B cell (primary cell): Measurements from ENCODE around the gene ARMC10. TPM values are rescaled to one million over a fixed set of nuclear protein-coding genes. Genes with fewer than 3 reads are reported as not detected.
"Not testable (repeated sequence)": the region's sequence is repeated elsewhere in the genome, so short reads cannot be mapped to it uniquely, and the experiment has no call there.

ENCODE experiments used
- ATAC-seq: fragments of 200-7000 bp; cut with Tn5 transposase; one replicate; pipeline ENCODE4 v1.10.0; 2021; ENCODE audit warnings: low read depth, mild to moderate bottlenecking, moderate number of reproducible peaks, moderate library complexity
- CTCF ChIA-PET: fragments of 350-600 bp; sonication (Branson Sonifier 250); formaldehyde crosslinking; loops from one replicate; lab custom pipeline; 2021; ENCODE audit warnings: antibody characterized with exemption, inconsistent platforms; lab: Charles Lee
- POLR2A ChIA-PET: fragments of 350-600 bp; sonication (Branson Sonifier 250); formaldehyde crosslinking; loops from one replicate; lab custom pipeline; 2021; ENCODE audit warnings: antibody characterized with exemption; lab: Charles Lee
- DNase-seq: peaks from one replicate; pipeline ENCODE4 v3.0.0; 2013
- H2AFZ ChIP-seq: 2 replicates; pipeline ENCODE4 v1.6.1; 2012; ENCODE audit warnings: mild to moderate bottlenecking, low read depth, low read length; ENCODE audit not compliant: insufficient read depth, poor library complexity, severe bottlenecking
- H3K27ac ChIP-seq, 2 donors: 1 replicate in 1 of 2; 2 replicates in 1 of 2; pipeline ENCODE4 v1.5.1; 2012 to 2013; ENCODE audit warnings: low read length in 2 of 2, mild to moderate bottlenecking in 2 of 2, moderate library complexity in 1 of 2
- H3K27me3 ChIP-seq, 4 experiments: fragments of 200-600 bp in 1 of 4; sonication (generic) in 1 of 4; replicated peaks in 1 of 4; 1 replicate in 2 of 4; 2 replicates in 2 of 4; pipeline versions ENCODE4 v1.6.1 to v1.7.0; 2013 to 2016; ENCODE audit warnings: low read length in 3 of 4, mild to moderate bottlenecking in 2 of 4, mixed read lengths in 1 of 4, moderate library complexity in 1 of 4; ENCODE audit not compliant: insufficient read depth in 4 of 4, control insufficient read depth in 3 of 4; ENCODE audit errors: control extremely low read depth in 1 of 4
- H3K36me3 ChIP-seq, 2 experiments: replicated peaks in 1 of 2; 1 replicate in 1 of 2; 2 replicates in 1 of 2; pipeline versions ENCODE4 v1.6.1 to v1.7.1; 2013; ENCODE audit warnings: low read length in 1 of 2; ENCODE audit not compliant: insufficient read depth in 2 of 2, control insufficient read depth in 1 of 2; ENCODE audit errors: control extremely low read depth in 1 of 2, extremely low read depth in 1 of 2
- H3K4me1 ChIP-seq, 2 donors: fragments of 200-600 bp in 1 of 2; sonication (generic) in 1 of 2; 1 replicate in 1 of 2; 2 replicates in 1 of 2; pipeline versions ENCODE4 v1.5.1 to v1.6.1; 2013 to 2017; ENCODE audit warnings: low read length in 2 of 2; ENCODE audit not compliant: control insufficient read depth in 2 of 2, insufficient read depth in 2 of 2
- H3K4me2 ChIP-seq: replicated peaks from 2 replicates; pipeline ENCODE3; 2012; ENCODE audit warnings: mild to moderate bottlenecking, low read depth, low read length; ENCODE audit not compliant: poor library complexity, severe bottlenecking
- H3K4me3 ChIP-seq, 5 experiments: fragments of 200-600 bp in 1 of 5; sonication (generic) in 1 of 5; 1 replicate in 3 of 5; 2 replicates in 2 of 5; pipeline versions ENCODE4 v1.5.1 to v1.7.0; 2011 to 2016; ENCODE audit warnings: low read length in 4 of 5, mild to moderate bottlenecking in 4 of 5, low read depth in 2 of 5, control low read depth in 1 of 5, moderate library complexity in 1 of 5; ENCODE audit not compliant: insufficient read depth in 1 of 5; ENCODE audit errors: control extremely low read depth in 1 of 5, extremely low read depth in 1 of 5
- H3K79me2 ChIP-seq: fragments of 200-600 bp; sonication (generic); one replicate; pipeline ENCODE4 v1.6.0; 2016; ENCODE audit warnings: low read length; ENCODE audit not compliant: control insufficient read depth, insufficient read depth
- H3K9ac ChIP-seq: fragments of 200-600 bp; sonication (generic); 2 replicates; pipeline ENCODE4 v1.6.1; 2017; ENCODE audit warnings: mild to moderate bottlenecking, low read length, moderate library complexity
- H3K9me3 ChIP-seq, 3 donors: one replicate each; pipeline versions ENCODE4 v1.6.1 to v1.7.1; 2013; ENCODE audit warnings: low read length in 2 of 3; ENCODE audit not compliant: control insufficient read depth in 2 of 3, insufficient read depth in 1 of 3; ENCODE audit errors: control extremely low read depth in 1 of 3
- H4K20me1 ChIP-seq: 2 replicates; pipeline ENCODE4 v1.6.0; 2012; ENCODE audit warnings: mild to moderate bottlenecking, low read length; ENCODE audit not compliant: insufficient read depth, control insufficient read depth, poor library complexity, severe bottlenecking
- H3K27ac Mint-ChIP-seq: one replicate; pipeline ENCODE4 v1.8.0; 2021; ENCODE audit warnings: mixed read lengths
- H3K27me3 Mint-ChIP-seq: one replicate; pipeline ENCODE4 v1.8.0; 2021; ENCODE audit warnings: mixed read lengths
- H3K4me1 Mint-ChIP-seq: one replicate; pipeline ENCODE4 v1.8.0; 2021; ENCODE audit warnings: mixed read lengths
- H3K4me3 Mint-ChIP-seq: one replicate; pipeline ENCODE4 v1.8.0; 2021; ENCODE audit warnings: mixed read lengths
- H3K9me3 Mint-ChIP-seq: one replicate; pipeline ENCODE4 v1.8.0; 2022; ENCODE audit warnings: mixed read lengths; ENCODE audit not compliant: insufficient read depth
- CTCF ChIP-seq: fragments of 200-600 bp; IDR thresholded peaks from one replicate; pipeline ENCODE4 v1.8.0; 2022; ENCODE audit warnings: antibody characterized with exemption, mild to moderate bottlenecking
- EZH2 ChIP-seq: IDR thresholded peaks from 2 replicates; pipeline ENCODE4 v1.6.1; 2012; ENCODE audit warnings: borderline replicate concordance, low read depth, mild to moderate bottlenecking, moderate library complexity, low read length; ENCODE audit not compliant: insufficient read depth, poor library complexity, severe bottlenecking
- WGBS: methylation state at CpG from one replicate; pipeline ENCODE4 v1.1.5; 2013; ENCODE audit warnings: missing lambda C conversion rate; ENCODE audit not compliant: insufficient coverage; 5-methylcytosine and 5-hydroxymethylcytosine counted together
- intact Hi-C: fragments of 100-400 bp; cut with micrococcal nuclease; formaldehyde crosslinking; loops from one replicate; pipeline ENCODE4 v1.10.0; 2022
- polyA plus RNA-seq: library from polyadenylated mRNA; depleted of rRNA; stranded (reverse); fragments of >200 nt; gene quantifications from 2 replicates; pipeline ENCODE4 v1.2.3, GENCODE V29; 2012
- total RNA-seq, 2 donors: library from RNA; stranded (reverse); fragments of 120-200 nt in 1 of 2; gene quantifications; 1 replicate in 1 of 2; 2 replicates in 1 of 2; pipeline versions ENCODE4 v1.2.3 to v1.2.4, GENCODE V29; 2013 to 2022

The ARMC10 gene
- total and polyA plus RNA-seq, 2 donors (not counting 1 experiment from before 2014, with no cell fraction given), result 7.3 to 24.2 TPM

- H3K27ac Mint-ChIP-seq, result no peak overlapping the region
- DNase-seq (no peak), ATAC-seq (no peak)
- no peaks in the 10 kb centered on the region for H3K9me3 ChIP-seq
- no peak overlapping the region for H3K4me3 Mint-ChIP-seq
- peaks cover 10% of the 10 kb centered on the region for H3K4me1 Mint-ChIP-seq
- WGBS, result no CpG with 5 or more reads among the region's 1 CpG
- no peak for TF ChIP-seq EZH2
- TF ChIP-seq CTCF, result no peak
- H3K79me2 ChIP-seq, result peaks cover 29% of the 10 kb centered on the region
- no peaks in the 10 kb centered on the region for H4K20me1 ChIP-seq
- no peaks in the 10 kb centered on the region for H3K27me3 Mint-ChIP-seq
- no peak overlapping the region for H3K4me2 ChIP-seq
- intact Hi-C loops, result no loop called here
- H3K27ac ChIP-seq, result no peak overlapping the region
- no peaks in the 10 kb centered on the region for H3K27me3 ChIP-seq
- peaks cover 19 to 22% of the 10 kb centered on the region in 2 experiments for H3K36me3 ChIP-seq
- no peak overlapping the region for H2AFZ ChIP-seq
- no peaks in the 10 kb centered on the region for H3K9me3 Mint-ChIP-seq
- peaks cover 0 to 5% of the 10 kb centered on the region in 2 donors for H3K4me1 ChIP-seq
- POLR2A ChIA-PET, result no interaction called here
- CTCF ChIA-PET, result no interaction called here
- no peak overlapping the region for H3K4me3 ChIP-seq
- no peak overlapping the region for H3K9ac ChIP-seq
Observed at GRCh38 chr7:103082497-103082896, 7.6 kb downstream of the ARMC10 start.

- intact Hi-C loops, result no loop called here
- Histone ChIP-seq H3K27ac (no peak overlapping the region), H3K9ac (no peak overlapping the region), H3K4me3 (no peak overlapping the region), H3K36me3 (peaks cover 19 to 22% of the 10 kb centered on the region in 2 experiments), H2AFZ (no peak overlapping the region), H3K9me3 (no peaks in the 10 kb centered on the region), H4K20me1 (no peaks in the 10 kb centered on the region), H3K4me2 (no peak overlapping the region), H3K79me2 (peaks cover 23% of the 10 kb centered on the region), H3K27me3 (no peaks in the 10 kb centered on the region), H3K4me1 (peaks cover 0 to under 1% of the 10 kb centered on the region in 2 donors)
- Mint-ChIP-seq H3K4me1 (peaks cover 3% of the 10 kb centered on the region), H3K9me3 (no peaks in the 10 kb centered on the region), H3K27ac (no peak overlapping the region), H3K4me3 (no peak overlapping the region), H3K27me3 (no peaks in the 10 kb centered on the region)
- DNase-seq (no peak), ATAC-seq (no peak)
- POLR2A ChIA-PET, result no interaction called here
- TF ChIP-seq CTCF (no peak), EZH2 (no peak)
- WGBS, result 100% methylated on average over 1 of the region's 3 CpGs
- CTCF ChIA-PET, result no interaction called here
Observed at GRCh38 chr7:103083210-103083609, 8.3 kb downstream of the ARMC10 start.

DNA sequence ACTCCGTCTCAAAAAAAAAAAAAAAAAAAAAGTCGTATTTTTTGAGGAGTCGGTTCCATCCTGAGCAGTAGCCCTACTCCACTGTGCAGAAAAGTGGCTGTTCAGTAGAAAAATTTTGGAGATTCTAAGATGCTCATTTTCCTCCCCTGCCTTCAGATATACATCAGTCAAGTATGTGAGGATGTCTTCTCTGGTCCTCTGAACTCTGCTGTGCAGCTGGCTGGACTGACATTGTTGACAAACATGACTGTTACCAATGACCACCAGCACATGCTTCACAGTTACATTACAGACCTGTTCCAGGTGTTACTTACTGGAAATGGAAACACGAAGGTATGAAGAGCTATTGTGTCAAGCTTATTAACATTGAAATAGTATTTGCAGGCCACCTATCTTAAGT lies 17.4 kb downstream of the ARMC10 start:
- ATAC-seq, H3K9me3 Mint-ChIP-seq, H3K27ac Mint-ChIP-seq, H3K4me2 ChIP-seq, H3K4me1 ChIP-seq, H3K9ac ChIP-seq, H3K4me3 ChIP-seq, H3K79me2 ChIP-seq, H3K27ac ChIP-seq, intact Hi-C loops, H4K20me1 ChIP-seq, H3K4me3 Mint-ChIP-seq, H3K27me3 ChIP-seq, H2AFZ ChIP-seq, H3K9me3 ChIP-seq, H3K4me1 Mint-ChIP-seq, POLR2A ChIA-PET, DNase-seq, H3K27me3 Mint-ChIP-seq: not testable (repeated sequence)
- peaks cover 4 to 20% of the 10 kb centered on the region in 2 experiments for H3K36me3 ChIP-seq
- no CpG with 5 or more reads among the region's 4 CpGs for WGBS
- CTCF ChIA-PET, result interaction anchor here (1.6 kb wide), 1 partner anchor 31 kb away, joined by 3 read pairs; no protein-coding TSS in a partner anchor
